ENCODE results near the gene TNC. TPM values are rescaled to one million over a fixed set of nuclear protein-coding genes. Genes with fewer than 3 reads are reported as not detected.

The TNC gene
- total RNA-seq, 1 donor from 2014 or later, result 5.1 TPM

DNA sequence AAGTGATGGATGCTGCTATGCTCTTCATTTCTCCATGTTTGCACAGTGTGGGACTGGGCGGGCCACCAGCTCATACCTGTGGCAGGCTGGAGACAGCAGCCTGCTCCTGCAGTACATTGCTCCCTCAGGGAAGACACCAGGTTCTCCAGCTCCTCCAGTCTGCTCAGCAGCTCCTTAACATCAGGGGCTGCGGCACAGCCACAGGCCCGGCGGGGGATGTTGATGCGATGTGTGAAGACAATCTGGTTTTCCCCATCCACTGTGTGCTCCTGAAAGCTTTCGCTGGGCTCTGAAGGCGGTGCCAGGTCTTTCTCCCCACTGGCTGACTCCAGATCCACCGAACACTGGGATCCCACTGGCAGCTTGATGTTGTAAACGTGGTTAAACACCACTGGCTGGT is 27.5 kb downstream of the TNC start:
- H3K27me3 Mint-ChIP-seq, result peaks cover 5% of the 10 kb centered on the region
- DNase-seq (ENCODE audit: low spot score, unreplicated experiment), result no peak
- H3K4me3 Mint-ChIP-seq (ENCODE audit: low read depth), result no peak overlapping the region
- H3K36me3 Mint-ChIP-seq (ENCODE audit: insufficient read depth), result no peaks in the 10 kb centered on the region
- no peaks in the 10 kb centered on the region for H3K9me3 Mint-ChIP-seq (ENCODE audit: low read depth)
- no peak overlapping the region for H3K27ac Mint-ChIP-seq
- H3K4me1 Mint-ChIP-seq (ENCODE audit: low read depth), result no peaks in the 10 kb centered on the region
- TF ChIP-seq CTCF (IDR thresholded peaks at IDR 0.05; ENCODE audit: unreplicated experiment), result no peak

GRCh38 chr9:115088860-115089259 is 29.1 kb downstream of the TNC start:
- Mint-ChIP-seq H3K4me1 (ENCODE audit: low read depth) (no peaks in the 10 kb centered on the region), H3K4me3 (ENCODE audit: low read depth) (no peak overlapping the region), H3K9me3 (ENCODE audit: low read depth) (no peaks in the 10 kb centered on the region), H3K36me3 (ENCODE audit: insufficient read depth) (no peaks in the 10 kb centered on the region), H3K27me3 (peaks cover 5% of the 10 kb centered on the region), H3K27ac (no peak overlapping the region)
- no peak for DNase-seq (ENCODE audit: low spot score, unreplicated experiment)
- no peak for TF ChIP-seq CTCF (IDR thresholded peaks at IDR 0.05; ENCODE audit: unreplicated experiment)

DNA sequence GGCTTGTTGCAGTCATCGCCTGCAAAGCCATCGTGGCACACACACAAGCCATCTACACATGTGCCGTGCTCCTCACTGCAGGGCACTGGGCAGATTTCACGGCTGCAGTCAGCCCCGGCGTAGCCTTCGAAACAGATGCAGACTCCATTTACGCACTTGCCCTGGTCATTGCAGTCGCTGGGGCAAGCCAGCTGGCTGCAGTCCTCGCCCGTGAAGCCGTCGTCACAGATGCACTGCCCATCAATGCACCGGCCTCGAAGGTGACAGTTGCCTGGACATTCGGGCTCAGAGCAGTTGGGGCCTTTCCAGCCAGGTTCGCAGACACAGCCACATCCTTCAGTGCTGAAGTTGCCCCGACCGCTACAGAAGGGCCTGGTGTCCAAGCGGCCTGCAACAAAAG is 31.1 kb downstream of the TNC start:
- TF ChIP-seq CTCF (IDR thresholded peaks at IDR 0.05; ENCODE audit: unreplicated experiment), result no peak
- H3K27ac Mint-ChIP-seq, result no peak overlapping the region

DNA sequence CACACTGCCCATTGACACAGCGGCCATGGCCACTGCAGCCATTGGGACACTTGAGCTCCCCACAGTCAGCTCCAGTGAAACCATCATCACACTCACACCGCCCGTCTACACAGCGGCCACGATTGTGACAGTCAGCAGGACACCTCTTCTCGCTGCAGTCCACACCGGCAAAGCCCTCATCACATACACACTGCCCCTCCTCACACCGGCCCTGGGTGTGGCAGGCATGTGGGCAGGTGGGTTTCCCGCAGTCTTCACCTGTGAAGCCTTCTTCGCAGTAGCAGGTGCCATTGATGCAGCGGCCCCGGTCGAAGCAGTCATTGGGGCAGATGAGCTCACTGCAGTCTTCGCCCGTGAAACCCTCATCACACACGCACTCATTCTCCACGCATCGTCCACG is 31.5 kb downstream of the TNC start:
- no peak for TF ChIP-seq CTCF (IDR thresholded peaks at IDR 0.05; ENCODE audit: unreplicated experiment)
- DNase-seq (ENCODE audit: low spot score, unreplicated experiment), result no peak
- no peaks in the 10 kb centered on the region for H3K36me3 Mint-ChIP-seq (ENCODE audit: insufficient read depth)

More for the DNA sequence above, 31.1 kb downstream of the TNC start:
- peaks cover under 1% of the 10 kb centered on the region for H3K27me3 Mint-ChIP-seq
- DNase-seq (ENCODE audit: low spot score, unreplicated experiment), result no peak
- H3K9me3 Mint-ChIP-seq (ENCODE audit: low read depth), result no peaks in the 10 kb centered on the region
- H3K4me3 Mint-ChIP-seq (ENCODE audit: low read depth), result no peak overlapping the region
- no peaks in the 10 kb centered on the region for H3K4me1 Mint-ChIP-seq (ENCODE audit: low read depth)
- no peaks in the 10 kb centered on the region for H3K36me3 Mint-ChIP-seq (ENCODE audit: insufficient read depth)

DNA sequence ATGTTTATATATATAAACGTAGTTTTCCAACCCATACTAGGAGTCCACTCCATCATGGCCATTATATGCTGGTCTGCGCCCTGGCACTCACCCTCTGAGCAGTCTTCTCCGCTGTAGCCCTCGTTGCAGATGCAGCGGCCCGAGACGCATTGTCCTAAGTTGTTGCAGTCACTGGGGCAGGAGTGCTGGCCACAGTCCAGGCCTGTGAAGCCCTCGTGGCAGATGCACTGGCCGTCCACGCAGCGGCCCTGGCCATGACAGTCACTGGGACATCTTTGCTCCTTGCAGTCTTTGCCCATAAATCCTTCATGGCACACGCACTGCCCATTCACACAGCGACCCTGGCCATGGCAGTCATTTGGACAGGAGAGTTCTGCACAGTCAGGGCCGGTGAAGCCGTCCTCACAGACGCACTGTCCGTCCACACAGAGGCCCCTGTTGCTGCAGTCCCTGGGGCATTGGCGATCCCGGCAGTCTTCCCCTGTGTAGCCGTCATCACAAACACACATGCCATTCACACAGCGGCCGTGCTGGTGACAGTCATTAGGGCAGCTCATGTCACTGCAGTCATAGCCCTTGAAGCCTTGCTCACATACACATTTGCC is 32.1 kb downstream of the TNC start:
- H3K27ac Mint-ChIP-seq, result no peak overlapping the region
- no peak for DNase-seq (ENCODE audit: low spot score, unreplicated experiment)

More for the DNA sequence above, 31.5 kb downstream of the TNC start:
- H3K4me1 Mint-ChIP-seq (ENCODE audit: low read depth), result no peaks in the 10 kb centered on the region
- H3K27ac Mint-ChIP-seq, result no peak overlapping the region
- no peaks in the 10 kb centered on the region for H3K9me3 Mint-ChIP-seq (ENCODE audit: low read depth)
- no peaks in the 10 kb centered on the region for H3K27me3 Mint-ChIP-seq
- no peak overlapping the region for H3K4me3 Mint-ChIP-seq (ENCODE audit: low read depth)

More for the DNA sequence above, 32.1 kb downstream of the TNC start:
- Mint-ChIP-seq H3K36me3 (ENCODE audit: insufficient read depth) (no peaks in the 10 kb centered on the region), H3K9me3 (ENCODE audit: low read depth) (no peaks in the 10 kb centered on the region), H3K27me3 (no peaks in the 10 kb centered on the region), H3K4me3 (ENCODE audit: low read depth) (no peak overlapping the region), H3K4me1 (ENCODE audit: low read depth) (no peaks in the 10 kb centered on the region)
- no peak for TF ChIP-seq CTCF (IDR thresholded peaks at IDR 0.05; ENCODE audit: unreplicated experiment)

All from progenitor cell of endocrine pancreas (in vitro differentiated cells).